Measurements from ENCODE around the gene GREB1.

- TF ChIP-seq CTCF (IDR thresholded peaks at IDR 0.05): no peak
- no peak for TF ChIP-seq POLR2AphosphoS5 (IDR thresholded peaks at IDR 0.05)
- no peak for TF ChIP-seq EP300 (IDR thresholded peaks at IDR 0.05)
These were observed 84.3 kb downstream of the GREB1 start for GRCh38 chr2:11617984-11618707.
